ENCODE results near the gene POLR3A.

Gene POLR3A

GRCh38 chr10:78035437-78035836, 6.1 kb upstream of the POLR3A start:
- no peaks in the 10 kb centered on the region for H3K27me3 ChIP-seq
- no peaks in the 10 kb centered on the region for H3K9me3 ChIP-seq
- H3K27ac ChIP-seq: no peak overlapping the region
- H3K36me3 ChIP-seq: peaks cover 54% of the 10 kb centered on the region
- no peak for TF ChIP-seq CTCF (IDR thresholded peaks at IDR 0.05)
- H3K4me1 ChIP-seq (ENCODE audit: control insufficient read depth in 1 of 2, insufficient read depth in 1 of 2, low read depth in 1 of 2, low read length in 1 of 2): peaks cover 16 to 21% of the 10 kb centered on the region in 2 experiments
- no peak overlapping the region for H3K4me3 ChIP-seq (ENCODE audit: low read depth in 1 of 2, low read length in 1 of 2)

- peaks cover 50% of the 10 kb centered on the region for H3K36me3 ChIP-seq
- TF ChIP-seq CTCF (IDR thresholded peaks at IDR 0.05): no peak
- no peaks in the 10 kb centered on the region for H3K27me3 ChIP-seq
- H3K9me3 ChIP-seq: no peaks in the 10 kb centered on the region
- no peak overlapping the region for H3K4me3 ChIP-seq (ENCODE audit: low read depth in 1 of 2, low read length in 1 of 2)
- H3K27ac ChIP-seq: no peak overlapping the region
- H3K4me1 ChIP-seq (ENCODE audit: control insufficient read depth in 1 of 2, insufficient read depth in 1 of 2, low read depth in 1 of 2, low read length in 1 of 2): peaks cover 18 to 23% of the 10 kb centered on the region in 2 experiments
Measured at GRCh38 chr10:78035025-78035424, 5.7 kb upstream of the POLR3A start.

GRCh38 chr10:78033637-78034470, 4.5 kb upstream of the POLR3A start, which contains the start of gene RPS24:
Gene RPS24, plus strand, starts transcription at chr10:78033863. Its CDS starts 39 bp downstream, at chr10:78033902.
- Histone ChIP-seq H3K27me3 (no peaks in the 10 kb centered on the region), H3K27ac (peak within 1 kb of the TSS; percentile 76), H3K4me3 (ENCODE audit: low read depth in 1 of 2, low read length in 1 of 2) (peak within 1 kb of the TSS; percentile 79 to 83), H3K36me3 (peaks cover 38% of the 10 kb centered on the region), H3K9me3 (no peaks in the 10 kb centered on the region), H3K4me1 (ENCODE audit: control insufficient read depth in 1 of 2, insufficient read depth in 1 of 2, low read depth in 1 of 2, low read length in 1 of 2) (peaks cover 26 to 32% of the 10 kb centered on the region in 2 experiments)
- TF ChIP-seq CTCF (IDR thresholded peaks at IDR 0.05): no peak

GRCh38 chr10:78033387-78033636, 4.0 kb upstream of the POLR3A start:
- Histone ChIP-seq H3K27me3 (no peaks in the 10 kb centered on the region), H3K36me3 (peaks cover 33% of the 10 kb centered on the region), H3K9me3 (no peaks in the 10 kb centered on the region), H3K4me3 (ENCODE audit: low read depth in 1 of 2, low read length in 1 of 2) (peak overlapping the region; percentile 79 to 83), H3K4me1 (ENCODE audit: control insufficient read depth in 1 of 2, insufficient read depth in 1 of 2, low read depth in 1 of 2, low read length in 1 of 2) (peaks cover 32 to 37% of the 10 kb centered on the region in 2 experiments), H3K27ac (peak overlapping the region; percentile 76)
- TF ChIP-seq CTCF (IDR thresholded peaks at IDR 0.05): no peak

- H3K36me3 ChIP-seq: peaks cover 23% of the 10 kb centered on the region
- no peaks in the 10 kb centered on the region for H3K9me3 ChIP-seq
- TF ChIP-seq CTCF (IDR thresholded peaks at IDR 0.05): no peak
- H3K4me3 ChIP-seq (ENCODE audit: low read depth in 1 of 2, low read length in 1 of 2): peak overlapping the region; percentile 89 to 95
- H3K4me1 ChIP-seq (ENCODE audit: control insufficient read depth in 1 of 2, insufficient read depth in 1 of 2, low read depth in 1 of 2, low read length in 1 of 2): peaks cover 25 to 27% of the 10 kb centered on the region in 2 experiments
- H3K27ac ChIP-seq: peak overlapping the region; percentile 77
- no peaks in the 10 kb centered on the region for H3K27me3 ChIP-seq
Measured at GRCh38 chr10:78028438-78029268, 662 bp downstream of the POLR3A start.

All from neutrophil (primary cell).